Common myeloid progenitor, CD34-positive (primary cell): ENCODE measurements around the gene ARPP21.

Experiments used
- CTCF ChIA-PET: fragments of 350-600 bp; sonication (Branson Sonifier 250); formaldehyde crosslinking; loops from one replicate; lab custom pipeline; 2021; ENCODE audit warnings: antibody characterized with exemption; lab: Charles Lee
- POLR2A ChIA-PET: fragments of 350-600 bp; sonication (Branson Sonifier 250); formaldehyde crosslinking; loops from one replicate; lab custom pipeline; 2021; ENCODE audit warnings: antibody characterized with exemption; lab: Charles Lee
- DNase-seq, 3 donors: peaks; one replicate each; pipeline versions ENCODE4 v3.0.0 to v3.0.0-alpha.2; 2013
- H3K27ac ChIP-seq, 2 experiments: 1 replicate in 1 of 2; 2 replicates in 1 of 2; pipeline ENCODE4 v1.7.0; 2013; ENCODE audit warnings: inconsistent platforms in 2 of 2, low read length in 2 of 2, mild to moderate bottlenecking in 2 of 2, low read depth in 1 of 2, moderate library complexity in 1 of 2; ENCODE audit not compliant: severe bottlenecking in 2 of 2, insufficient read depth in 1 of 2, poor library complexity in 1 of 2
- H3K27me3 ChIP-seq, 5 experiments: replicated peaks in 2 of 5; 1 replicate in 3 of 5; 2 replicates in 2 of 5; pipeline versions ENCODE4 v1.6.1 to v1.7.0; 2013; ENCODE audit warnings: low read length in 4 of 5, mild to moderate bottlenecking in 2 of 5, moderate library complexity in 2 of 5, inconsistent platforms in 1 of 5; ENCODE audit not compliant: insufficient read depth in 5 of 5, control insufficient read depth in 4 of 5
- H3K36me3 ChIP-seq, 4 experiments: 1 replicate in 2 of 4; 2 replicates in 2 of 4; pipeline versions ENCODE4 v1.6.1 to v1.7.0; 2013; ENCODE audit warnings: low read length in 3 of 4, control low read depth in 1 of 4, mild to moderate bottlenecking in 1 of 4; ENCODE audit not compliant: control insufficient read depth in 4 of 4, insufficient read depth in 4 of 4
- H3K4me1 ChIP-seq, 4 experiments: 1 replicate in 3 of 4; 2 replicates in 1 of 4; pipeline versions ENCODE4 v1.6.1 to v1.7.1; 2013; ENCODE audit warnings: low read length in 3 of 4, mild to moderate bottlenecking in 3 of 4, control low read depth in 1 of 4, inconsistent platforms in 1 of 4, moderate library complexity in 1 of 4; ENCODE audit not compliant: control insufficient read depth in 4 of 4, insufficient read depth in 4 of 4; ENCODE audit errors: control extremely low read depth in 1 of 4
- H3K4me3 ChIP-seq, 7 experiments: 1 replicate in 4 of 7; 2 replicates in 3 of 7; pipeline versions ENCODE4 v1.5.1 to v1.7.0; 2013; ENCODE audit warnings: mild to moderate bottlenecking in 7 of 7, low read length in 6 of 7, moderate library complexity in 6 of 7, inconsistent platforms in 2 of 7, low read depth in 2 of 7, control low read depth in 1 of 7; ENCODE audit not compliant: insufficient read depth in 4 of 7, control insufficient read depth in 1 of 7; ENCODE audit errors: extremely low read depth in 1 of 7
- H3K9me3 ChIP-seq, 5 experiments: 1 replicate in 4 of 5; 2 replicates in 1 of 5; pipeline versions ENCODE4 v1.6.1 to v1.7.1; 2013; ENCODE audit warnings: low read length in 4 of 5, mild to moderate bottlenecking in 2 of 5, inconsistent platforms in 1 of 5, low read depth in 1 of 5, moderate library complexity in 1 of 5; ENCODE audit not compliant: control insufficient read depth in 4 of 5, insufficient read depth in 2 of 5; ENCODE audit errors: control extremely low read depth in 1 of 5
- WGBS: methylation state at CpG from one replicate; pipeline ENCODE4 v1.1.5; 2013; ENCODE audit not compliant: insufficient coverage; 5-methylcytosine and 5-hydroxymethylcytosine counted together

ARPP21 gene

GRCh38 chr3:35649405-35649804 lies 10.1 kb downstream of the ARPP21 start:
- DNase-seq = no peak
- H3K27ac ChIP-seq = no peak overlapping the region
- ChIA-PET POLR2A (no interaction called here), CTCF (interaction anchor here (0.5 kb wide), 1 partner anchor 27 kb away, joined by 3 read pairs; no protein-coding TSS in a partner anchor)
- no peaks in the 10 kb centered on the region for H3K36me3 ChIP-seq
- no CpG with 5 or more reads among the region's 2 CpGs for WGBS
- H3K27me3 ChIP-seq = no peaks in the 10 kb centered on the region
- H3K9me3 ChIP-seq = no peaks in the 10 kb centered on the region
- H3K4me1 ChIP-seq = peaks cover 0 to 4% (median 1%) of the 10 kb centered on the region in 4 experiments
- H3K4me3 ChIP-seq = no peak overlapping the region

DNA sequence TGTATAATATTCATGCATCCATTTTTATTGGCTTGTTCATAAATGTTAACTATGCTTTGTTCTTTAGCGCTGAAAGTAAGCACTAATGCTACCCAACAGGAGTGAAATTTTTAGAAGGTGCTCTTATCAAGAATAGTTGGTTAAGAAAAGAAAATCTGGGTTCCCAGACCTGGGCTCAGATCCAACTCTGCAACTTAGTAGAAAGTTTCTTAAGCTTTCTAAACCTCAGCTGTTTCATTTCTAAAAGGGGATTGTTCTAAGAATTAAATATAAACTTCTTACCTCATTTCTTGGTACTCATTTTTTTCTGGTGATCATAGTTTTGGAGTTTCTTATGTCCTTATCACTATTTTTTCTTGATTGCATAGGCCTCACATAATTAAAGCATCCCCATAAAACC lies 12.1 kb downstream of the ARPP21 start:
- Histone ChIP-seq H3K4me3 (no peak overlapping the region), H3K9me3 (no peaks in the 10 kb centered on the region), H3K27me3 (no peaks in the 10 kb centered on the region), H3K27ac (no peak overlapping the region), H3K4me1 (peaks cover 0 to 4% (median 3%) of the 10 kb centered on the region in 4 experiments), H3K36me3 (no peaks in the 10 kb centered on the region)
- POLR2A ChIA-PET = no interaction called here
- no peak for DNase-seq
- no CpG with 5 or more reads among the region's 1 CpG for WGBS
- CTCF ChIA-PET = no interaction called here

- POLR2A ChIA-PET = no interaction called here
- CTCF ChIA-PET = no interaction called here
- Histone ChIP-seq H3K27ac (no peak overlapping the region), H3K36me3 (no peaks in the 10 kb centered on the region), H3K9me3 (no peaks in the 10 kb centered on the region), H3K4me1 (peaks cover 0 to 4% (median 3%) of the 10 kb centered on the region in 4 experiments), H3K27me3 (no peaks in the 10 kb centered on the region), H3K4me3 (no peak overlapping the region)
- no CpG with 5 or more reads among the region's 1 CpG for WGBS
- no peak for DNase-seq
Measured at GRCh38 chr3:35651851-35652250, 12.5 kb downstream of the ARPP21 start.

GRCh38 chr3:35653347-35653746 lies 14.0 kb downstream of the ARPP21 start:
- Histone ChIP-seq H3K4me3 (no peak overlapping the region), H3K4me1 (peaks cover 0 to 4% (median 3%) of the 10 kb centered on the region in 4 experiments), H3K9me3 (no peaks in the 10 kb centered on the region), H3K27me3 (no peaks in the 10 kb centered on the region), H3K36me3 (no peaks in the 10 kb centered on the region), H3K27ac (no peak overlapping the region)
- ChIA-PET CTCF (interaction anchor here (0.9 kb wide), 1 partner anchor 13 kb away, joined by 3 read pairs; no protein-coding TSS in a partner anchor), POLR2A (no interaction called here)
- DNase-seq = no peak
- WGBS = 97% methylated on average over 5 of the region's 7 CpGs

- Histone ChIP-seq H3K9me3 (no peaks in the 10 kb centered on the region), H3K4me3 (no peak overlapping the region), H3K4me1 (peaks cover 0 to 4% (median 3%) of the 10 kb centered on the region in 4 experiments), H3K27me3 (no peaks in the 10 kb centered on the region), H3K36me3 (no peaks in the 10 kb centered on the region), H3K27ac (no peak overlapping the region)
- 81% methylated on average over 3 of the region's 5 CpGs for whole genome bisulfite sequencing
- ChIA-PET POLR2A (no interaction called here), CTCF (interaction anchor here (0.7 kb wide), 1 partner anchor 10 kb away, joined by 3 read pairs; no protein-coding TSS in a partner anchor)
- peak in 2 of 3 donors; percentile 59 to 85 for DNase-seq
Measured at GRCh38 chr3:35654476-35654875, 15.2 kb downstream of the ARPP21 start.

DNA sequence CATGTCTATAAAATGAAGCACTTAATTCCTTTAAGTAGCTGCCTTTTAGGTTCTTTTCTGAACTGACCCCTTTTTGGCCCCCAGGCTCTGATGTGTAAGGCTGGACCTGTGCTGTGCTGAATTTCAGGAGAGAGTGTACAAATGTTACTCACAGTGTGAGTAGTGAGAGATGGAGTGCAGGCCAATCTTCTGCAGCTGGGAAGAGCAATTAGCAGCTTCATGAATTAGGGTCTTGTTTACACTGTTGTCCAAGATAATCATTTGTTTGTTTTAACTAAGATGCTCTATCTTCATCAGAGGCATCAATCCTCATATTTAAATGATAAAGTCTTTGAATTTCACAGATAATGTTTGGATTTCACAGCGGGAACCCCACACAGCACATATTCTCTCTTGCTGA lies 19.4 kb downstream of the ARPP21 start:
- WGBS = 86% methylated on average over 1 of the region's 1 CpG
- Histone ChIP-seq H3K27ac (no peak overlapping the region), H3K36me3 (no peaks in the 10 kb centered on the region), H3K9me3 (no peaks in the 10 kb centered on the region), H3K4me1 (peaks cover 0 to 4% (median 3%) of the 10 kb centered on the region in 4 experiments), H3K27me3 (no peaks in the 10 kb centered on the region), H3K4me3 (no peak overlapping the region)
- no peak for DNase-seq
- ChIA-PET CTCF (no interaction called here), POLR2A (no interaction called here)

- Histone ChIP-seq H3K4me1 (peaks cover 5 to 7% (median 5%) of the 10 kb centered on the region in 4 experiments), H3K9me3 (no peaks in the 10 kb centered on the region), H3K27ac (no peak overlapping the region), H3K27me3 (no peaks in the 10 kb centered on the region), H3K36me3 (no peaks in the 10 kb centered on the region), H3K4me3 (no peak overlapping the region)
- DNase-seq = no peak
- POLR2A ChIA-PET = no interaction called here
- CTCF ChIA-PET = interaction anchor here (1.0 kb wide), 1 partner anchor 12 kb away, joined by 3 read pairs; no protein-coding TSS in a partner anchor
Measured at GRCh38 chr3:35659768-35660167, 20.4 kb downstream of the ARPP21 start.
